Endothelial cell of umbilical vein (primary cell): ENCODE results near the gene TRIM49D1. TPM values are rescaled to one million over a fixed set of nuclear protein-coding genes. Genes with fewer than 3 reads are reported as not detected.

ENCODE experiments used
- polyA plus RNA-seq, 4 experiments: library from polyadenylated mRNA; depleted of rRNA in 3 of 4; stranded (reverse) in 3 of 4; unstranded in 1 of 4; fragments of >200 nt; gene quantifications; 2 replicates each; pipeline versions ENCODE4 v1.2.1 to v1.2.3, GENCODE V29; 2011 to 2012; ENCODE audit warnings: missing spikeins in 1 of 4
- small RNA-seq: library from RNA; depleted of rRNA; stranded (forward); fragments of <200 nt; gene quantifications from one replicate; pipeline ENCODE3, GENCODE V24; 2012; ENCODE audit warnings: low replicate concordance, low read depth; ENCODE audit not compliant: insufficient read depth, insufficient read length
- total RNA-seq: library from RNA; stranded (reverse); gene quantifications from 2 replicates; pipeline ENCODE4 v1.2.3, GENCODE V29; 2021

Gene TRIM49D1
- total and polyA plus RNA-seq, 2 donors (not counting 3 experiments of a cell fraction or from before 2014, with no cell fraction given) = not detected

Small RNAs within 50 kb of the gene (small RNA-seq; reads per million reads assigned to genes)
- not detected for gene AP004607.1

Other genes starting within 250 kb of the TRIM49D1 start
- not detected in 2 replicates for gene TRIM77, start 211.9 kb downstream of the TRIM49D1 start, total RNA-seq
- gene TRIM77, start 211.9 kb downstream of the TRIM49D1 start, polyA plus RNA-seq = not detected in 2 replicates
- not detected in 2 replicates for gene TRIM49, start 113.7 kb downstream of the TRIM49D1 start, total RNA-seq
- gene TRIM49, start 113.7 kb downstream of the TRIM49D1 start, polyA plus RNA-seq = not detected in 2 replicates
- not detected in 2 replicates for gene TRIM64B, start 43.8 kb downstream of the TRIM49D1 start, total RNA-seq
- gene TRIM64B, start 43.8 kb downstream of the TRIM49D1 start, polyA plus RNA-seq = not detected in 2 replicates
- not detected in 2 replicates for gene TRIM49D2, start 1.8 kb upstream of the TRIM49D1 start, total RNA-seq
- not detected in 2 replicates for gene TRIM49D2, start 1.8 kb upstream of the TRIM49D1 start, polyA plus RNA-seq
- gene TRIM64, start 43.8 kb upstream of the TRIM49D1 start, total RNA-seq = not detected in 2 replicates
- not detected in 2 replicates for gene TRIM64, start 43.8 kb upstream of the TRIM49D1 start, polyA plus RNA-seq
- gene TRIM49C, start 108.9 kb upstream of the TRIM49D1 start, total RNA-seq = not detected in 2 replicates
- gene TRIM49C, start 108.9 kb upstream of the TRIM49D1 start, polyA plus RNA-seq = not detected in 2 replicates
- gene UBTFL1, start 163.7 kb upstream of the TRIM49D1 start, total RNA-seq = not detected in 2 replicates
- not detected in 2 replicates for gene UBTFL1, start 163.7 kb upstream of the TRIM49D1 start, polyA plus RNA-seq
- 1.1 and 1.8 TPM in 2 replicates for gene NAALAD2, start 212.4 kb upstream of the TRIM49D1 start, total RNA-seq
- 0.56 and 0.66 TPM in 2 replicates for gene NAALAD2, start 212.4 kb upstream of the TRIM49D1 start, polyA plus RNA-seq